Activated T-helper 2 cell treated with anti-CD3 and anti-CD28 coated beads, Interferon-gamma antibody, Interleukin-2, Interleukin-4, amounts not matched to agents 10 μg/mL and 5 μg/mL and 100 μg/mL, durations not matched to agents 14 hours and 24 hours and 36 hours (primary cell): ENCODE data around the gene SLC44A3. TPM values are rescaled to one million over a fixed set of nuclear protein-coding genes. Genes with fewer than 3 reads are reported as not detected.

ENCODE experiments used
- DNase-seq: peaks from one replicate; pipeline ENCODE4 v3.0.0; 2021; ENCODE audit warnings: low spot score
- H3K27ac Mint-ChIP-seq: one replicate; pipeline ENCODE4 v1.8.0; 2021; ENCODE audit warnings: mixed read lengths
- H3K27me3 Mint-ChIP-seq: one replicate; pipeline ENCODE4 v1.8.0; 2021; ENCODE audit warnings: low read depth, mixed read lengths
- H3K36me3 Mint-ChIP-seq: one replicate; pipeline ENCODE4 v1.8.0; 2021; ENCODE audit warnings: low read depth, mixed read lengths
- H3K4me1 Mint-ChIP-seq: one replicate; pipeline ENCODE4 v1.8.0; 2021; ENCODE audit warnings: low read depth, mixed read lengths
- H3K4me3 Mint-ChIP-seq: one replicate; pipeline ENCODE4 v1.8.0; 2021; ENCODE audit warnings: low read depth, mild to moderate bottlenecking, moderate library complexity, mixed read lengths
- H3K9me3 Mint-ChIP-seq: one replicate; pipeline ENCODE4 v1.8.0; 2021; ENCODE audit warnings: mixed read lengths
- intact Hi-C: fragments of 100-400 bp; cut with micrococcal nuclease; formaldehyde crosslinking; loops from one replicate; pipeline ENCODE4 v1.15.1; 2023
- total RNA-seq: library from RNA; stranded (reverse); gene quantifications from 2 replicates; pipeline ENCODE4 v1.2.3, GENCODE V29; 2022

The SLC44A3 gene
- total RNA-seq, 1 donor from 2014 or later: not detected

- Mint-ChIP-seq H3K27ac (no peak overlapping the region), H3K36me3 (no peaks in the 10 kb centered on the region), H3K4me1 (peaks cover 15% of the 10 kb centered on the region), H3K4me3 (no peak overlapping the region), H3K27me3 (peaks cover under 1% of the 10 kb centered on the region), H3K9me3 (no peaks in the 10 kb centered on the region)
- intact Hi-C loops: no loop called here
- no peak for DNase-seq
These were observed 15.7 kb upstream of the SLC44A3 start for GRCh38 chr1:94804442-94804837.

- Mint-ChIP-seq H3K36me3 (no peaks in the 10 kb centered on the region), H3K27me3 (peaks cover 2% of the 10 kb centered on the region), H3K4me3 (no peak overlapping the region), H3K27ac (no peak overlapping the region), H3K4me1 (peaks cover 15% of the 10 kb centered on the region), H3K9me3 (no peaks in the 10 kb centered on the region)
- DNase-seq: peak; percentile 30
- intact Hi-C loops: loop anchor here (1.0 to 5.0 kb wide), 3 partner anchors 284 to 754 kb away; no protein-coding TSS in a partner anchor
These were observed 14.2 kb upstream of the SLC44A3 start for GRCh38 chr1:94805912-94806311.

GRCh38 chr1:94806441-94806871, 13.7 kb upstream of the SLC44A3 start:
- intact Hi-C loops: loop anchor here (1.0 to 5.0 kb wide), 3 partner anchors 284 to 754 kb away; no protein-coding TSS in a partner anchor
- no peak for DNase-seq
- H3K4me3 Mint-ChIP-seq: no peak overlapping the region
- no peak overlapping the region for H3K27ac Mint-ChIP-seq
- H3K27me3 Mint-ChIP-seq: peaks cover 2% of the 10 kb centered on the region
- H3K4me1 Mint-ChIP-seq: peaks cover 15% of the 10 kb centered on the region
- H3K9me3 Mint-ChIP-seq: no peaks in the 10 kb centered on the region
- H3K36me3 Mint-ChIP-seq: no peaks in the 10 kb centered on the region

- H3K36me3 Mint-ChIP-seq: no peaks in the 10 kb centered on the region
These were observed 12.2 kb upstream of the SLC44A3 start for GRCh38 chr1:94807742-94808491.

GRCh38 chr1:94808669-94809068, 11.5 kb upstream of the SLC44A3 start:
- no peak for DNase-seq
- Mint-ChIP-seq H3K4me3 (no peak overlapping the region), H3K4me1 (peaks cover 11% of the 10 kb centered on the region), H3K9me3 (peaks cover 6% of the 10 kb centered on the region), H3K27me3 (peaks cover 9% of the 10 kb centered on the region), H3K36me3 (no peaks in the 10 kb centered on the region), H3K27ac (no peak overlapping the region)
- intact Hi-C loops: loop anchor here (5.0 kb wide), 2 partner anchors 286 to 756 kb away; no protein-coding TSS in a partner anchor

More at GRCh38 chr1:94807742-94808491, 12.2 kb upstream of the SLC44A3 start:
- peaks cover 7% of the 10 kb centered on the region for H3K27me3 Mint-ChIP-seq
- DNase-seq: peak; percentile 13
- peaks cover 6% of the 10 kb centered on the region for H3K9me3 Mint-ChIP-seq
- peaks cover 11% of the 10 kb centered on the region for H3K4me1 Mint-ChIP-seq
- H3K27ac Mint-ChIP-seq: no peak overlapping the region
- no peak overlapping the region for H3K4me3 Mint-ChIP-seq
- intact Hi-C loops: loop anchor here (5.0 kb wide), 2 partner anchors 286 to 756 kb away; no protein-coding TSS in a partner anchor

- no peak for DNase-seq
- Mint-ChIP-seq H3K4me1 (peaks cover 2% of the 10 kb centered on the region), H3K4me3 (no peak overlapping the region), H3K36me3 (no peaks in the 10 kb centered on the region), H3K9me3 (peaks cover 6% of the 10 kb centered on the region), H3K27me3 (peaks cover 35% of the 10 kb centered on the region), H3K27ac (no peak overlapping the region)
- intact Hi-C loops: no loop called here
These were observed 7.2 kb upstream of the SLC44A3 start for GRCh38 chr1:94812985-94813384.

- DNase-seq: no peak
- no peaks in the 10 kb centered on the region for H3K36me3 Mint-ChIP-seq
- peaks cover 3% of the 10 kb centered on the region for H3K4me1 Mint-ChIP-seq
- no peak overlapping the region for H3K4me3 Mint-ChIP-seq
- intact Hi-C loops: no loop called here
- peaks cover 52% of the 10 kb centered on the region for H3K27me3 Mint-ChIP-seq
- H3K27ac Mint-ChIP-seq: no peak overlapping the region
- H3K9me3 Mint-ChIP-seq: peaks cover 6% of the 10 kb centered on the region
These were observed 4.1 kb upstream of the SLC44A3 start for GRCh38 chr1:94816030-94816429.

GRCh38 chr1:94817712-94818111, 2.4 kb upstream of the SLC44A3 start:
- H3K9me3 Mint-ChIP-seq: no peaks in the 10 kb centered on the region
- no peaks in the 10 kb centered on the region for H3K36me3 Mint-ChIP-seq
- no peak overlapping the region for H3K27ac Mint-ChIP-seq
- H3K27me3 Mint-ChIP-seq: peaks cover 59% of the 10 kb centered on the region
- H3K4me3 Mint-ChIP-seq: no peak overlapping the region
- H3K4me1 Mint-ChIP-seq: peaks cover 3% of the 10 kb centered on the region
- intact Hi-C loops: no loop called here
- DNase-seq: no peak

- intact Hi-C loops: no loop called here
- Mint-ChIP-seq H3K27ac (no peak overlapping the region), H3K4me3 (peak overlapping the region; percentile 30), H3K4me1 (peaks cover 3% of the 10 kb centered on the region), H3K36me3 (no peaks in the 10 kb centered on the region), H3K9me3 (no peaks in the 10 kb centered on the region), H3K27me3 (peaks cover 62% of the 10 kb centered on the region)
- DNase-seq: no peak
These were observed 766 bp upstream of the SLC44A3 start for GRCh38 chr1:94819238-94819944.

- H3K36me3 Mint-ChIP-seq: no peaks in the 10 kb centered on the region
- peaks cover 3% of the 10 kb centered on the region for H3K4me1 Mint-ChIP-seq
- no peak for DNase-seq
- no peaks in the 10 kb centered on the region for H3K9me3 Mint-ChIP-seq
- intact Hi-C loops: no loop called here
- H3K27ac Mint-ChIP-seq: no peak overlapping the region
- H3K4me3 Mint-ChIP-seq: peak overlapping the region; percentile 49
- peaks cover 56% of the 10 kb centered on the region for H3K27me3 Mint-ChIP-seq
These were observed 779 bp downstream of the SLC44A3 start for GRCh38 chr1:94820936-94821335.

- Mint-ChIP-seq H3K27ac (no peak overlapping the region), H3K4me1 (peaks cover 3% of the 10 kb centered on the region), H3K9me3 (no peaks in the 10 kb centered on the region), H3K36me3 (no peaks in the 10 kb centered on the region), H3K27me3 (peaks cover 58% of the 10 kb centered on the region), H3K4me3 (no peak overlapping the region)
- intact Hi-C loops: no loop called here
- no peak for DNase-seq
These were observed 1.6 kb downstream of the SLC44A3 start for GRCh38 chr1:94821636-94822305.

GRCh38 chr1:94823116-94823515, 3.0 kb downstream of the SLC44A3 start:
- no peaks in the 10 kb centered on the region for H3K36me3 Mint-ChIP-seq
- peaks cover 49% of the 10 kb centered on the region for H3K27me3 Mint-ChIP-seq
- no peak overlapping the region for H3K27ac Mint-ChIP-seq
- H3K4me3 Mint-ChIP-seq: no peak overlapping the region
- intact Hi-C loops: no loop called here
- DNase-seq: no peak
- H3K9me3 Mint-ChIP-seq: no peaks in the 10 kb centered on the region
- peaks cover 3% of the 10 kb centered on the region for H3K4me1 Mint-ChIP-seq
